ENCODE results near the gene RUFY4.

GRCh38 chr2:218097975-218098374, 28.9 kb downstream of the RUFY4 start:
- no peak for TF ChIP-seq STAT1 (IDR thresholded peaks at IDR 0.05; ENCODE audit: unreplicated experiment)
- TF ChIP-seq, protein P1, sequence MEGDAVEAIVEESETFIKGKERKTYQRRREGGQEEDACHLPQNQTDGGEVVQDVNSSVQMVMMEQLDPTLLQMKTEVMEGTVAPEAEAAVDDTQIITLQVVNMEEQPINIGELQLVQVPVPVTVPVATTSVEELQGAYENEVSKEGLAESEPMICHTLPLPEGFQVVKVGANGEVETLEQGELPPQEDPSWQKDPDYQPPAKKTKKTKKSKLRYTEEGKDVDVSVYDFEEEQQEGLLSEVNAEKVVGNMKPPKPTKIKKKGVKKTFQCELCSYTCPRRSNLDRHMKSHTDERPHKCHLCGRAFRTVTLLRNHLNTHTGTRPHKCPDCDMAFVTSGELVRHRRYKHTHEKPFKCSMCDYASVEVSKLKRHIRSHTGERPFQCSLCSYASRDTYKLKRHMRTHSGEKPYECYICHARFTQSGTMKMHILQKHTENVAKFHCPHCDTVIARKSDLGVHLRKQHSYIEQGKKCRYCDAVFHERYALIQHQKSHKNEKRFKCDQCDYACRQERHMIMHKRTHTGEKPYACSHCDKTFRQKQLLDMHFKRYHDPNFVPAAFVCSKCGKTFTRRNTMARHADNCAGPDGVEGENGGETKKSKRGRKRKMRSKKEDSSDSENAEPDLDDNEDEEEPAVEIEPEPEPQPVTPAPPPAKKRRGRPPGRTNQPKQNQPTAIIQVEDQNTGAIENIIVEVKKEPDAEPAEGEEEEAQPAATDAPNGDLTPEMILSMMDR (conservative IDR thresholded peaks at IDR 0.05; ENCODE audit: low read depth in 2 of 2): no peak
- no peak for TF ChIP-seq POLR2AphosphoS5 (IDR thresholded peaks at IDR 0.05; ENCODE audit: low read depth)
- no peak for TF ChIP-seq EZH2phosphoT487 (IDR thresholded peaks at IDR 0.05; ENCODE audit: unreplicated experiment)

Data from GM23338 (cell line).